RWPE2 (cell line): ENCODE data around the gene PXYLP1.

ENCODE experiments used
- ATAC-seq: fragments of 200-7000 bp; cut with Tn5 transposase; 3 replicates; pipeline ENCODE4 v1.9.1; 2021; ENCODE audit warnings: low read depth
- DNase-seq: peaks from one replicate; pipeline ENCODE4 v3.0.0-alpha.2; 2020; ENCODE audit warnings: low spot score
- H3K27ac ChIP-seq: fragments of 450-650 bp; 2 replicates; pipeline ENCODE4 v1.5.1; 2017; ENCODE audit warnings: mild to moderate bottlenecking; ENCODE audit not compliant: poor library complexity, severe bottlenecking
- H3K27me3 ChIP-seq: fragments of 250-450 bp; sonication (Bioruptor Pico); 2 replicates; pipeline ENCODE4 v1.5.1; 2021; ENCODE audit warnings: mild to moderate bottlenecking, moderate library complexity; ENCODE audit not compliant: insufficient read depth, poor library complexity, severe bottlenecking
- H3K36me3 ChIP-seq: fragments of 250-450 bp; sonication (Bioruptor Pico); 2 replicates; pipeline ENCODE4 v1.5.1; 2020; ENCODE audit warnings: low read depth, mild to moderate bottlenecking, moderate library complexity
- H3K4me1 ChIP-seq: fragments of 250-450 bp; sonication (Bioruptor Pico); 2 replicates; pipeline ENCODE4 v1.5.1; 2021; ENCODE audit warnings: mild to moderate bottlenecking, moderate library complexity; ENCODE audit not compliant: insufficient read depth, poor library complexity, severe bottlenecking
- H3K4me3 ChIP-seq: fragments of 250-450 bp; sonication (Bioruptor Pico); 2 replicates; pipeline ENCODE4 v1.5.1; 2021; ENCODE audit warnings: mild to moderate bottlenecking, moderate library complexity; ENCODE audit not compliant: severe bottlenecking
- H3K9me3 ChIP-seq: fragments of 250-450 bp; sonication (Bioruptor Pico); 2 replicates; pipeline ENCODE4 v1.5.1; 2021; ENCODE audit warnings: mild to moderate bottlenecking, moderate library complexity; ENCODE audit not compliant: severe bottlenecking
- TF ChIP-seq, protein P1 (sequence below): fragments of 450-650 bp; IDR thresholded peaks from one replicate; pipeline ENCODE4 v1.5.1; 2017; ENCODE audit warnings: mild to moderate bottlenecking, moderate library complexity; ENCODE audit not compliant: poor library complexity, severe bottlenecking

PXYLP1 gene

DNA sequence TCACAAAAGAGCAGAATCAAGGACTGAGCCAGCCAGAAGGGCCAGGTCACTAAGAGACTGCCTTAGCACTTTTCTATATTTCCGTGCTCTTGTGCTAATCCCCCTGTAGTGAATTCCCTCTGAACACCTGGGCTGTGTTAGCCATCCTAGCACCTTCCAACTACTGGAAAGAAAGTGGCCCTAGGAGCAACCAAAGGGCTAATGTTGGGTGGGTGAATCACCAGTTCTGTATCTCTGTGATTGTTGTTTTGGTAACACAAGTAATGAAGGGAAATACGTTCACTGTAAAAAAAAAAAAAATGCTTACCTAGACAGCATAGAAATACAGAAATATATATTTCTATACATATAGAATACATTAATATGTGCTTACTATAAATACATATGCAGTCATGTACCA is 43.9 kb downstream of the PXYLP1 start:
- peaks cover 19% of the 10 kb centered on the region for H3K4me1 ChIP-seq
- ATAC-seq (no peak), DNase-seq (no peak)
- no peaks in the 10 kb centered on the region for H3K27me3 ChIP-seq
- H3K36me3 ChIP-seq: no peaks in the 10 kb centered on the region; the same call in 1 of the 2 replicates
- H3K4me3 ChIP-seq: no peak overlapping the region
- peak overlapping the region; percentile 13 for H3K27ac ChIP-seq
- TF ChIP-seq, protein P1, sequence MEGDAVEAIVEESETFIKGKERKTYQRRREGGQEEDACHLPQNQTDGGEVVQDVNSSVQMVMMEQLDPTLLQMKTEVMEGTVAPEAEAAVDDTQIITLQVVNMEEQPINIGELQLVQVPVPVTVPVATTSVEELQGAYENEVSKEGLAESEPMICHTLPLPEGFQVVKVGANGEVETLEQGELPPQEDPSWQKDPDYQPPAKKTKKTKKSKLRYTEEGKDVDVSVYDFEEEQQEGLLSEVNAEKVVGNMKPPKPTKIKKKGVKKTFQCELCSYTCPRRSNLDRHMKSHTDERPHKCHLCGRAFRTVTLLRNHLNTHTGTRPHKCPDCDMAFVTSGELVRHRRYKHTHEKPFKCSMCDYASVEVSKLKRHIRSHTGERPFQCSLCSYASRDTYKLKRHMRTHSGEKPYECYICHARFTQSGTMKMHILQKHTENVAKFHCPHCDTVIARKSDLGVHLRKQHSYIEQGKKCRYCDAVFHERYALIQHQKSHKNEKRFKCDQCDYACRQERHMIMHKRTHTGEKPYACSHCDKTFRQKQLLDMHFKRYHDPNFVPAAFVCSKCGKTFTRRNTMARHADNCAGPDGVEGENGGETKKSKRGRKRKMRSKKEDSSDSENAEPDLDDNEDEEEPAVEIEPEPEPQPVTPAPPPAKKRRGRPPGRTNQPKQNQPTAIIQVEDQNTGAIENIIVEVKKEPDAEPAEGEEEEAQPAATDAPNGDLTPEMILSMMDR: no peak
- no peaks in the 10 kb centered on the region for H3K9me3 ChIP-seq

DNA sequence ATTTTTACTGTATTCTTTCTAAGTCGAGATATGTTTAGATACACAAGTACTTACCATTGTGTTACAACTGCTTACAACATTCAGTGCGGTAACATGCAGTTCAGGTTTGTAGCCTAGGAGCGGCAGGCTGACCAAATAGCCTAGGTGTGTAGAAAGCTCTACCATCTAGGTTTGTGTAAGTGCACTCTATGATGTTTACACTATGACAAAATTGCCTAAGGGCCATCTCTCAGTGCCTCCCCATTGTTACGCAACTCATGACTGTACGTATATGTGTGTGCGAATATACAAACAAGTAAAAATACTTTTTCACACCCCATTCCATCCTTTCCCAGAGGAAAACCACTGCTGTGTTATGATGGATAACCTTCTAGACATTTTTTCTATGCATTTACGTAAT is 44.3 kb downstream of the PXYLP1 start:
- Histone ChIP-seq H3K27ac (peak overlapping the region; percentile 13), H3K4me3 (no peak overlapping the region), H3K36me3 (no peaks in the 10 kb centered on the region; the same call in 1 of the 2 replicates), H3K4me1 (peaks cover 19% of the 10 kb centered on the region), H3K9me3 (no peaks in the 10 kb centered on the region), H3K27me3 (no peaks in the 10 kb centered on the region)
- TF ChIP-seq, protein P1: peak; percentile 51
- no peak for DNase-seq
- peak; percentile 85 for ATAC-seq

DNA sequence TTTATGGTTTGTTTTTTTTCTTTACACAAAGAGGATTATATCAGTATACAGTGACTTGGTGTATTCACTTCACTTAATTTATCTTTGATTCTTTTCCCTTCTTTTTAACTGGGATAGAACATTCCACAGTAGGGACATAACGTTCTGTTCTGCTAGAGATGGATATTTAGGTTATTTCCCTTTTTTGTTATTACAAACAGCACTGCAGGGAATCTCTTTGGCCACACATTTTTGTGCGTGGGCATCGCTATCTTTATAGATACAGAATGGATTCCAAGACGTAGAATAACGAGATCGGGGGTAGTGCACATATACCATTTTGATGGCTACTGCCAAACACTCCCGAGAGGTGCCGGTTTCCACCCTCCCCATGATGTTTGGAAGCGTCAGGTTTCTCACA is 44.8 kb downstream of the PXYLP1 start:
- H3K4me3 ChIP-seq: no peak overlapping the region
- DNase-seq: no peak

DNA sequence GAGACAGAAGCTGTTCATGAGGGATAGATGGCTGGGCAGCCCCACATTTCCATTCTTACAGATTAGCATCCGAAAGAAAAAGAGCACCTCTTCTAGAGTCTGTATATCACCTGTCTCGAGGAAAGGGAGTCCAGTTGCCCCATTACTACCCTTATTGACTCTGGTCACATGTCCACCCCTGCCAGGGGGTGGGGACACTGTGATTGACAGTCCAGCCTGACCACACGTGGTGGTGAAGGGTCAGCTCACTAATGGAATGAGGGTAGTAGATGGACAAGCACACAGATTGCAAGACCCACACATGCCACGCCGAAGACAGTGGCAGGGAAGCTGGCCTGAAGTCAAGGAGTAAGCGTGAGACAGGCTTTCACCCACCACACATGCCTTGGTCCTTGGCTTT is 45.8 kb downstream of the PXYLP1 start:
- DNase-seq (no peak), ATAC-seq (no peak)
- no peak overlapping the region for H3K27ac ChIP-seq
- no peaks in the 10 kb centered on the region for H3K9me3 ChIP-seq
- H3K4me3 ChIP-seq: no peak overlapping the region
- TF ChIP-seq, protein P1: no peak
- no peaks in the 10 kb centered on the region; the same call in 1 of the 2 replicates for H3K36me3 ChIP-seq
- H3K4me1 ChIP-seq: peaks cover 19% of the 10 kb centered on the region
- H3K27me3 ChIP-seq: no peaks in the 10 kb centered on the region

More for the DNA sequence above, 44.8 kb downstream of the PXYLP1 start:
- Histone ChIP-seq H3K9me3 (no peaks in the 10 kb centered on the region), H3K36me3 (no peaks in the 10 kb centered on the region; the same call in 1 of the 2 replicates), H3K27me3 (no peaks in the 10 kb centered on the region), H3K27ac (no peak overlapping the region), H3K4me1 (peaks cover 19% of the 10 kb centered on the region)
- ATAC-seq: no peak
- TF ChIP-seq, protein P1: no peak

DNA sequence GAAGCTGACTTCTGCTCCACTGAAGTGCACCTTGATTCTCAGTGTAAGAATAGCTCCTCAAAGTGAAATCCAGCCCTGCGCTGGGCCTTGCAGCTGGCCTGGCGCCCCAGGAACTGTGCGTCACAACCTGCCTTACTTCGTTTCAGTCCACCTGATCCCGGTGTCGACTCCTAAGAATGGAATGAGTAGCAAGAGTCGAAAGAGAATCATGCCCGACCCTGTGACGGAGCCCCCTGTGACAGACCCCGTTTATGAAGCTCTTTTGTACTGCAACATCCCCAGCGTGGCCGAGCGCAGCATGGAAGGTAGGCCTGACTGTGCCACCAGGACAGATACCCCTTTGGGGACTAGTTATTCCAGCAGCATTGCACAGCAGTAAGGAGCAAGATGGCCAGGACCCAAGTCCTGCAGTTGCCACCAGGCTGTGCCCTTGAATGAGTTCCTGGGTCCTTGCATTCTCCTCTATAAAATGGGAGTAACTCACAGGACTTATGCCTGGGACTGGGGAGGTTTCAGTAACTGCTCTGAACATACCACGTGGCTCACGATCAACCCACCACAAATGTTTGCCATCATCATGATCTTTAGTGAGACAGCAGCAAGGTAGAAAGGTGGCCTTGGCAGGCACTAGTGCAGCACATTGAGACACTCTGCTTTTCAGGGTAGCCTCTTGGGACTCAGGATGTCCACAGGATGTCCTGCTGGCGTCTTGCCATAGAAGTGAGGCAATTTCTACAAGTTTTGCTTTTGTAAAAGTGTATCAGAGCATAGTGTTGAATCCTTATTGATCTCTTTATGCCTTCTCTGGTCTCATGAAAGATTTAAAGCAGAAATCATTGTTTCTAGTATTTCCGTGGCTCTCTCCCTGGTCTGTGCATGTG is 46.8 kb downstream of the PXYLP1 start:
- peaks cover 19% of the 10 kb centered on the region for H3K4me1 ChIP-seq
- no peak overlapping the region for H3K27ac ChIP-seq
- H3K36me3 ChIP-seq: no peaks in the 10 kb centered on the region; the same call in 1 of the 2 replicates
- no peaks in the 10 kb centered on the region for H3K9me3 ChIP-seq
- DNase-seq (no peak), ATAC-seq (no peak)
- TF ChIP-seq, protein P1: no peak
- no peak overlapping the region for H3K4me3 ChIP-seq
- H3K27me3 ChIP-seq: no peaks in the 10 kb centered on the region
